ENCODE measurements around the gene EGFR.

Gene EGFR

GRCh38 chr7:55104712-55105433 lies 86.1 kb downstream of the EGFR start:
- no peak for TF ChIP-seq CTCF (IDR thresholded peaks at IDR 0.05)

- TF ChIP-seq CTCF (IDR thresholded peaks at IDR 0.05) = no peak
These were observed 87.1 kb downstream of the EGFR start for GRCh38 chr7:55105952-55106351.

- TF ChIP-seq CTCF (IDR thresholded peaks at IDR 0.05) = no peak
These were observed 89.1 kb downstream of the EGFR start for GRCh38 chr7:55107946-55108345.

GRCh38 chr7:55108401-55108800 lies 89.6 kb downstream of the EGFR start:
- TF ChIP-seq CTCF (IDR thresholded peaks at IDR 0.05) = no peak

- no peak for TF ChIP-seq CTCF (IDR thresholded peaks at IDR 0.05)
These were observed 90.0 kb downstream of the EGFR start for GRCh38 chr7:55108818-55109217.

- TF ChIP-seq CTCF (IDR thresholded peaks at IDR 0.05) = no peak
These were observed 90.8 kb downstream of the EGFR start for GRCh38 chr7:55109404-55110167.

GRCh38 chr7:55110282-55110992 lies 91.6 kb downstream of the EGFR start:
- no peak for TF ChIP-seq CTCF (IDR thresholded peaks at IDR 0.05)
